AG09319 (cell line): ENCODE data around the gene UTP11.

Experiments
- DNase-seq: peaks from one replicate; pipeline ENCODE4 v3.0.0-alpha.2; 2010; ENCODE audit warnings: low read depth; ENCODE audit errors: extremely low read depth
- CTCF ChIP-seq: IDR thresholded peaks from 2 replicates; pipeline ENCODE4 v1.5.1; 2011; ENCODE audit warnings: low read depth, mild to moderate bottlenecking, inconsistent platforms, low read length, moderate library complexity

UTP11 gene

GRCh38 chr1:38025233-38025632 lies 12.7 kb downstream of the UTP11 start:
- no peak for TF ChIP-seq CTCF
- no peak for DNase-seq

GRCh38 chr1:38025664-38026063 lies 13.1 kb downstream of the UTP11 start:
- no peak for DNase-seq
- no peak for TF ChIP-seq CTCF

DNA sequence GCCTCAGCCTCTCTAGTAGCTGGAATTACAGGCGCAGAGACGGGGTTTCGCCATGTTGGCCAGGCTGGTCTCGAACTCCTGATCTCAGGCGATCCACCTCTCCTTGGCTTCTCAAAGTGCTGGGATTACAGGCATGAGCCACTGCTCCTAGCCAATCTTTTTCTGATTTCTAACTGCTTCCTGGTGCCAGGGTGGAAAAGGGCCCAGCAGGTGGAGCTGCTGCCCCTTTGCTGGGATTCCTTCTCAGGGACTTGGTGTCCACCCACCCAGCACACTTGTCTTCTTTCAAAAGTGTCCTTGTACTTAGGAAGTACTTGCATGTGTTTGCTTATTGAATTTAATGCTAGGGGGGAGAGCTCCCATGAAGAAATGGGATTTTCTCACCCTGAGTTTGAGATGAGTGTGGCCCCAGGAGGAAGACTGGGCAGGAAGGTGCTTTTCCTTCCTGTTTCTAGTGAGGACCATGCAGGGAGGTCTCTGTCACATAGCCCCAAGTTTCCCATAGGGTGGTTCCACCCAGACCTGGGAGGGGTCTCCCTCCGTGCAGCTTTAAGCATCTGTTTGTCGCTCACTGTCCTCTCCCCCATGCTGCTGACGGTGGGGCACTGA lies 14.2 kb downstream of the UTP11 start:
- peak; percentile 61 for TF ChIP-seq CTCF
- no peak for DNase-seq

DNA sequence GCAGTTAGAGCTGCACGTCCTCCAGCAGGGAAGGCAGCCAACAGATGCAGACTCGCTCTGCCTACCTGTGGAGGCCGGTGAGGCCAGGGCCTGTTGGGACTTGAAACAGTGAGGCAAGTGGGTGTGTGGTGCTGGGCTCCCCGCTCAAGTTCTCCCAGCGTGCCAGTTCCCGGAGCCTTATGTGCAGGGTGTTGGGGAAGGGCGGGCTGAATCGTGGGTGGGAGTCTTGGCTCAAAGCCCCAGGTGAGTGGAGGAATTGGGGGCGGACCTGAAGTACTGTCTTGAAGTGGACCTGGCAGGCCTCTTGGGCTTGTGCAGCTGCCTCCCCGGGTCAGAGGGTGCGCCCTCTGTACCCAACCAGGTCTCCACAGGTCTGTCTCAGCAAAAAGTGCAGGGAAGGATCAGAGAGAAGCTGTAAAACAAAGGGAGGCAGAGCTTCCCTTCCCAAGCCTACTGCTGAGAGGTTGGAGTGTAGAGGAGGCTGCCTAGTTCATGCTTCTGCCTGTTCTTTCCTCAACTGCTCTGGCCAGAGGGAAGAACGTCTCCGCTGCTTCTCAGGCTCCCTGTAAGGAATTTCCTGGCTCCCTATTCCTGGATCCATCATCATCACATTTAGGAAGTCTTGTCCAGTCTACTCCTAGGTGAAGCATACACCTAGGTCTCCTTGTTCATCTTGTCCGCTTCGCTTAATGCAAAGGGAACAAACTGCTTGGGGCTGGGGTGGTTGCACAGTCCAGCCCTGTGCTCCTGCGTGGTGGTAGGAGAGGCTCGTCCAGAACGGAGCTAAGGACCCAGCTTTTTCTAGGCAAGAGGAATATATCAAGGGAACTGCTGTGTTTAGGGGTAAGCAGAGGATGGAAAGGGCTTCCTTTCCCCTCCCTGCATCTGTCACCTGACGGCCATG lies 14.9 kb downstream of the UTP11 start:
- no peak for DNase-seq
- no peak for TF ChIP-seq CTCF

- DNase-seq: no peak
These were observed 15.6 kb downstream of the UTP11 start for GRCh38 chr1:38028105-38028591.

DNA sequence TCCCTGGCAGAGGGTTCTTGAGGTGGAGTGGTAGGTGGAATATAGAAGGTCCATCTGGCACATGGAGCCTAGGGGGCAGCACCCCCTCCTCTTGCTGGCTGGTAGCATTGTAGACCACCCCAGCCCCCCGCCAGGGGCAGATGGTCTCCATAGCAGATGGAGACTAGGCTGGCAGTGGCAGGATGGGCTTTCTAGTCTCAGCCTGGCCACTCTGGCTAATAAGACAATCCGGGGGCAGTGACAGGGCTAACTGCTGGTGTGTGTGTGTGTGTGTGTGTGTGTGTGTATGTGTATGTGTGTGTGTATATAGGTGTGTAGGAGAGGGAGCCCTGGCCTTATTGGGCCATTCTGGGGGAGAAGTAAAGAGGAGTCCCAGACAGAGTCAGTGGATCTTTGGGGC lies 16.1 kb downstream of the UTP11 start:
- TF ChIP-seq CTCF: no peak
- no peak for DNase-seq

More at GRCh38 chr1:38028105-38028591, 15.6 kb downstream of the UTP11 start:
- TF ChIP-seq CTCF: no peak

GRCh38 chr1:38029081-38029681 lies 16.6 kb downstream of the UTP11 start:
- no peak for DNase-seq
- TF ChIP-seq CTCF: no peak; the same call in 1 of the 2 replicates
